Effector memory CD4-positive, alpha-beta T cell (primary cell): ENCODE results near the gene CELF2.

Experiments
- DNase-seq, 3 donors: peaks; one replicate each; pipeline ENCODE4 v3.0.0-alpha.2; 2020
- H3K27ac ChIP-seq: 2 replicates; pipeline ENCODE4 v1.7.0; 2013; ENCODE audit warnings: mild to moderate bottlenecking, low read length, moderate library complexity; ENCODE audit not compliant: insufficient read depth, poor library complexity, severe bottlenecking
- H3K27me3 ChIP-seq: replicated peaks from 2 replicates; pipeline ENCODE4 v1.7.0; 2013; ENCODE audit warnings: mild to moderate bottlenecking, low read length; ENCODE audit not compliant: insufficient read depth, control insufficient read depth, poor library complexity, severe bottlenecking
- H3K36me3 ChIP-seq: 2 replicates; pipeline ENCODE4 v1.7.0; 2013; ENCODE audit warnings: mild to moderate bottlenecking, low read length, moderate library complexity; ENCODE audit not compliant: control insufficient read depth, insufficient read depth
- H3K4me1 ChIP-seq: 2 replicates; pipeline ENCODE4 v1.7.0; 2013; ENCODE audit warnings: low read length, mild to moderate bottlenecking; ENCODE audit not compliant: control insufficient read depth, insufficient read depth, poor library complexity, severe bottlenecking
- H3K4me3 ChIP-seq: 2 replicates; pipeline ENCODE4 v1.7.0; 2013; ENCODE audit warnings: low read length, low read depth, mild to moderate bottlenecking; ENCODE audit not compliant: insufficient read depth, poor library complexity, severe bottlenecking
- H3K9me3 ChIP-seq: 2 replicates; pipeline ENCODE4 v1.7.0; 2013; ENCODE audit warnings: mild to moderate bottlenecking, low read length, moderate library complexity; ENCODE audit not compliant: control insufficient read depth

CELF2 gene

DNA sequence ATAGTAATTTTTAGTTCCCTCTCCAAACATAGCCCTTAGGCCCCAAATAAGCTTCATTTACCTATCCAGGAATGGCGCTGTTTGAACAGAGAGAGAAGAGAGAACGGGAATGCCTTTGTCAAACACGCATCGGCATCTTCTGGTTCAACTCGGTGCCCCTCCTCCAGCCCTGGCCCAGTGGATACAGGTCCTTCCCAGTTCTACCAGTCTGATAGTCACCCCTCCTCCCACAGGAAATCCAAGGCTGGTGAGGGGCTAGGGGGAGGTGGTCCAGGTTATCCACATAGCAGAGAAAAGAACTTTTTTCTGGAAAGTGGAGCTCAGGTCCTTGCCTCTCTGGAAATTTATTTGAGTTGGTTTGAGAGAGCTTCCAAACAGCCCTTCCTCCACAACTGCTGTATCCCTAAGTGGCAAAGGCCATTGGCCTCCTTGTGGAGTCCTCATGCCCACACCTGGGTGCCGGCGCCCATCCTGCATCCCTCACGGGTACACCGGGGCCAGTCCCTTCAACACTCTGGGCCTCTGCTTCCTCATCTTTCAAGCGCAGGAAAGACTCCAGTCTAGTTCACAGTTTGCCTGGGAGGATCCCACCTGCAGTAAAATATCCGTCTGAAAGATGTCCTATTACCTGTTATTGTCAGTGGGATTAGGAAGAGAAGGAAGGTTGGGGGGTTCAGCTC is 287.4 kb downstream of the CELF2 start:
- DNase-seq: no peak
- H3K36me3 ChIP-seq: peaks cover 91% of the 10 kb centered on the region
- H3K4me1 ChIP-seq: no peaks in the 10 kb centered on the region
- no peaks in the 10 kb centered on the region for H3K27me3 ChIP-seq
- H3K9me3 ChIP-seq: peaks cover 5% of the 10 kb centered on the region
- H3K4me3 ChIP-seq: no peak overlapping the region
- H3K27ac ChIP-seq: no peak overlapping the region

DNA sequence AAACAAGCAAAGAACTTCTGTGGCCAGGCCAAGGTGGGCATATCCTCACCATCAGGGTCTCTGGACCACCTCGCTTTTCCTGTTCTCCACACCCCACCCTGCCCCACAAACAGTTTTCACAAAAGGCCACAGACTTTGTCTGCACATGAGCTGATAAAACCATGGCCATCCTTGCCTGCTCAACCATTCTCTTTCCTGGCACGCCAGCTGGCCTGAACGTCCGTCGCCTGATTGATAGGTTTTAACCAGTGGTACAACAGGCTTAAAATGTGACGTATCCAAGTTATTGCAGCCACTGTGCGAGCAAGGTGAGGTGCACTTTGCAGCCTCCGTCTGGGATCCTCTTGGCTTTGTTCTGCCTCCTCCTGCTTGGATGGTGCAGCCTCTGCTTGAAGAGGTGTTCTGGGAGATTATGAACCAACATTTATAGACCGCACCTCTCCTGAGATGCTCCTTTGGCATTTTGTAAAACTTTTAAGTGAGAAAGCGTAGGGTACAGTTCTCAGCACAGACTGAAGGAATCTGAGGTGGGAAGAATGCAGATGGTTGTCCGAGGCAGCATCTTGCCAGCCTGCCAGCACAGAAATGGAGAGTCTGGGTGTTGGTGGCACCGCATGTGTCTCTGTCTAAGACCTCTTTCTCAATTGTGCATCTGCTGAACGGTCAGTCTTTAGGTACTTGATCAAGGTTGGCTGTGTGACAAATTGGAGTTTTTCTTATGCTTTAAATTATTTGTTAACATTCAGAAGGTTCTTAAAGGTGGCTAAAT is 288.3 kb downstream of the CELF2 start:
- H3K4me3 ChIP-seq: no peak overlapping the region
- peaks cover 91% of the 10 kb centered on the region for H3K36me3 ChIP-seq

DNA sequence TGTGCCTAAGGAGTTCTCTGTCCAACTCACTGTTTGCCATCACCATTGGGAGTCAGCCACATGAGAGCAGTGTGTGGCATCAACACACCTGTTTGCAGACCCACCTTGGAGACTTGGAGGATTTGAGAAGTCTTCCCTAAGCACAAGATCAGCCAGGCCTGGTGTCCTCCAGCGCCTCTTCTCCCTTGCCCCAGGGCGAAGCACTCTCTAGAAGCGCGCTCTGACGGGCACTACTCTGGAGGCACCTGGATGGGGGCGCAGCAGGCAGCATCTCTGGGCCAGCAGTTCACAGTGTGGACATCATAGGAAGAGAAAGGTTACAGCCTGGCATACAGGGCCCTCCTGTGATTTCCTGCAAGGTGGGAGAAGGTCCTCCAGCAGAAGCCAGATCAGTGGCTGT is 289.3 kb downstream of the CELF2 start:
- Histone ChIP-seq H3K36me3 (peaks cover 94% of the 10 kb centered on the region), H3K4me3 (no peak overlapping the region), H3K4me1 (no peaks in the 10 kb centered on the region), H3K27ac (no peak overlapping the region), H3K9me3 (peaks cover 5% of the 10 kb centered on the region), H3K27me3 (no peaks in the 10 kb centered on the region)
- no peak for DNase-seq

More for the DNA sequence above, 288.3 kb downstream of the CELF2 start:
- H3K4me1 ChIP-seq: no peaks in the 10 kb centered on the region
- H3K27me3 ChIP-seq: no peaks in the 10 kb centered on the region
- no peak overlapping the region for H3K27ac ChIP-seq
- no peak for DNase-seq
- H3K9me3 ChIP-seq: peaks cover 5% of the 10 kb centered on the region

DNA sequence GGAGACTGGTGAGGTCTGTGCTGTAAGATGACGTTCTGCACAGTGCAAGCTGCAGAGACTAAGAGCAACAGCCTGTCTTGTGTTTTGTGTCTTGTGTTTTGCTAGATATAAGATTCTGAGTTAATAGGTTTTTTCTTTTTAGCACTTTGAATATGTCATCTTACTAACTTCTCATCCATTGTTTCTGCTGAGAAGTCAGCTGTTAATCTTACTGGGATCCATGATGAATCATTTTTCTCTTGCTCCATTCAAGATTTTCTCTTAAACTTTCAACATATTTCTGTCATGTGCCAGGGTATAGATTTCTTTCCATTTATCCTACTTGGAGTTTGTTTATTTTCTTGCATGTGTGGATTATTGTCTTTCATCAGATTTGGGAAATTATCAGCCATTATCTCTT is 290.3 kb downstream of the CELF2 start:
- no peak overlapping the region for H3K27ac ChIP-seq
- no peaks in the 10 kb centered on the region for H3K4me1 ChIP-seq
- peaks cover 93% of the 10 kb centered on the region for H3K36me3 ChIP-seq
- no peaks in the 10 kb centered on the region for H3K27me3 ChIP-seq
- peaks cover 5% of the 10 kb centered on the region for H3K9me3 ChIP-seq
- H3K4me3 ChIP-seq: no peak overlapping the region
- DNase-seq: no peak

DNA sequence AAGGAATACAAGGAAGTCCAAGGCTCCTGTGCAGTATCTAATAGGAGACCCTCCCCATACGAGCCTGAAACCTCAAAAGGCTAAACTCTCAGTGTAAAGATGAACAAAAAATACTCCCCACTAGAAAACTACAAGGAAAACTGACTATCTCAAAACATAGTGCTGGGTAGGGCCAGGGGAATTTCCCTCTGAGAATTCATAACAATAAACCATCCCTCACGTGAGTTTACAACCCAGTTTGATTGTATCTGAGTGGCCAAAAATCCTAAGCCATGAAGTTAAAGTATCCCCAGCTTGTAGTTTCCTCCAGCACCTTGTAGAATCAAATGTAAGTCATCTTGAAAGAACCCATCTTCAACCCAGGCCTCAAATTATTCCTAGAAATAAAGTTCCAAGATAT is 293.4 kb downstream of the CELF2 start:
- peaks cover 89% of the 10 kb centered on the region for H3K36me3 ChIP-seq
- no peaks in the 10 kb centered on the region for H3K4me1 ChIP-seq
- H3K4me3 ChIP-seq: no peak overlapping the region
- H3K27ac ChIP-seq: no peak overlapping the region
- no peaks in the 10 kb centered on the region for H3K27me3 ChIP-seq
- peaks cover 5% of the 10 kb centered on the region for H3K9me3 ChIP-seq
- DNase-seq: no peak

DNA sequence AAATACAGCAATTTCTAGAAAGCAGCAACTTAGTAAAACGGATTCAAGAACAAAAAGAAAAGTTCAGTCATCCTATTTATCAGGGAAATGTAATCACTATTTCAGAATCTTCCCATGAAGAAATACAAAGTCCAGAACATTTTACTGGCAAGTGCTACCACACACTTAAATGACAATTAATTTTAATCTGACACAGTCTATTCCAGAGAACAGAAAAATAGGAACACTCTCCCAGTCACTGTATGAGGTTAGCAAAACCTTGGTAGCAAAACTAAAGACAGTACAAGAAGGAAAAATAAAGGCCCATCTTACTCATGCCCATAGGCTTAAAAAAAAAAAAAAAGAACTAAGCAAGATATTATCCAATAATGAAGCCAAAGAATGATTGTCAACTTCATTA is 295.8 kb downstream of the CELF2 start:
- Histone ChIP-seq H3K27ac (no peak overlapping the region), H3K36me3 (peaks cover 91% of the 10 kb centered on the region)
- DNase-seq: no peak

DNA sequence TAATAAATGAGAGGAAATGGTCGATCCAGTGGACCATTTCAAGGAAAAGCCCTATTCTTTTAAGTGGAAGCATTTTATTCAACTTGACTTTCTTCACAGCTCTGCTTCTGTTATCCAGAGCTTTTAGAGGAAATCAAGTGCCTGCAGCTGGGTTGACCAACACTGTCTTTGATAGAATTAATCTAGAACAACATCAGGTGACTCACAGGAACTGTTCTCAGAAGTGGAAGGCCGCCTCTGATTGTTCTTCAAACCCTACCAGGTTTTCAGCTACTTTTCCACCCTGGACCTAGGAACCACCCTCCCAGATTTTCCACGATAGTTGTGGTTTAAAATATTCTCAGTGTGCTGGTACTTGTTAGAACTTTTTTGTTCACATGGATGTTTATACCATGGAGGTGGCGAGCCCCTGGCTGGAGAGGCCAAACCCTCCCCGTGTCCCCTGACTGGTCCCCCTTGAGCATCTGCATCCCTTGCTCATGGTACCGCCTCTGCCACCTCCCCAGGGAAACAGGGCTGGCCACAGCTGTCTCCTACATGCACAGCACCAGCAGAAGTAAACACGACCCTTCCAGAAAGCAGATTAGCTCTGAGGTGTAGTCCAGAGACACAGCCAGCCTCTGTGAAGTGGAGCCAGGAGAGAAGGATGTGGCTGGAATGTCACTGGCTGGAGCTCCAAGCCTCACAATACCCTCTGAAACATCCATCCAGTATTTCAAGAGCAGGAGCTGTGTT is 300.4 kb downstream of the CELF2 start:
- Histone ChIP-seq H3K27me3 (no peaks in the 10 kb centered on the region), H3K36me3 (peaks cover 83% of the 10 kb centered on the region), H3K4me3 (no peak overlapping the region), H3K9me3 (no peaks in the 10 kb centered on the region), H3K4me1 (peaks cover 8% of the 10 kb centered on the region), H3K27ac (no peak overlapping the region)
- no peak for DNase-seq

More for the DNA sequence above, 295.8 kb downstream of the CELF2 start:
- no peaks in the 10 kb centered on the region for H3K4me1 ChIP-seq
- no peak overlapping the region for H3K4me3 ChIP-seq
- no peaks in the 10 kb centered on the region for H3K9me3 ChIP-seq
- no peaks in the 10 kb centered on the region for H3K27me3 ChIP-seq

DNA sequence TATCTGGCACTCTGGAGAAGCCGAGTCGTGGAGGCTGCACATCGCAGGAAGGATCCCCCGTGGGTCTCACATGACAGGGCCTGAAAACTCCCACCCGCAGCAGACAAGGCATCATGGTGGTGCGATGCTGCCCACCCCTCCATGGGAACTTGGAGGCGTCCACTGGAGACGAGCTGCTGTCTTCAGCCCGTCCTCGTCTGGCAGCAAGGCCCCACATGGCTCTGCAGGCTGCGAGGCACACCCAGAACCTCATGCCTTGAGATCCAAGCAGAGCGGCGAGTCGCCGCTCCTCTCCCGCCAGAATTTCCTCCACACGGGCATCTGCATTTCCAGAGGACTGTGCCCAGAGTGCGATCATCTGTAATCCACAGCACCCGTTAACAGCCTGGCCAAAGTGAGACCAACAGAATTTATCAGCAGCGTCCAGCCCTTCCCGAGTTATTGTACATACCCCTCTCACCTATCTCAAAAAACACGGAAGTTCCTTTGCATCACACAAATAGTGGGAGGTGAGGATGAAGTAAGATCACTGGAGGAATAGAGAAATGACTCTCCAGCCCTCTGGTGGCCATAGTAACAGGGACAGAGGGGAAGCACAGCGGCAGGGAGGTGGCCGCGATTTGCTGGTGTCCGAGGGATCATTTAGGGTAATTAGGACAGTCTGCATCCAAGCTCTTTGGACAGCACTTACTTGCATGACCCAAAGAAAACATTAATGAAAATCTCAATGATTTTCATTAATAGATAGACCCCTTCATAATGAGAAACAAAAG is 301.3 kb downstream of the CELF2 start:
- Histone ChIP-seq H3K4me1 (peaks cover 8% of the 10 kb centered on the region), H3K9me3 (no peaks in the 10 kb centered on the region), H3K27me3 (no peaks in the 10 kb centered on the region), H3K4me3 (no peak overlapping the region), H3K36me3 (peaks cover 83% of the 10 kb centered on the region), H3K27ac (no peak overlapping the region)
- DNase-seq: no peak

DNA sequence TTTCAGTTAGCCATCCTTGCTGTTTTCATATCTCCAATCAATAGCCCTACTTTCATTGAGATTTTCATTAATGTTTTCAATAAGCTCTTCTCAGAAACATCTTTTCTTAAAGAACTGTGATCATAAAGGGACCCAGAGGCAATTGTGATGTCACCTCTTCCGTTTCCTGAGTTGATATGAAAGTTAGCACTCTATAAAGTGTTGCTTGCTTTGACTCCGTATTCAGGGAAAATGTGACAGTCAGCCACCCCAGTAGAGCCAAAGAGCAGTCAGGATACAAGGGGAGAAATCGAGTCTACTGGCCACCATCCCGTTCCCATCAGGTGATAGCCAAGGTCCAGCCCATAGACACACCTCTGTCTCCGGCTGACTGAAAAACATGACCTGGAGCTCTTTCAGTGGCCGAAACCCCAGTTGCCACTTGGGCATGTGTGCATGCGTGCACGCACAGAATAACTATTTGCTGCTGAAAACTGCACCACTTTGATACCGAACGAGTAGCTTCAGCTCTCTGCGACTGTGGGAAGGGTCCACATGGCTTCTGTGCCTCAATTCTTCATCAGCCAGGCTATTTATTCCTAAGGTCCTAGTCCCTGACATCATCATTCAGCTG is 302.4 kb downstream of the CELF2 start:
- Histone ChIP-seq H3K4me1 (peaks cover 8% of the 10 kb centered on the region), H3K27ac (no peak overlapping the region), H3K9me3 (no peaks in the 10 kb centered on the region), H3K4me3 (no peak overlapping the region), H3K27me3 (no peaks in the 10 kb centered on the region), H3K36me3 (peaks cover 83% of the 10 kb centered on the region)
- no peak for DNase-seq
